Measurements from ENCODE around the gene ATG10. TPM values are rescaled to one million over a fixed set of nuclear protein-coding genes. Genes with fewer than 3 reads are reported as not detected.
"Not testable (repeated sequence)": the region's sequence is repeated elsewhere in the genome, so short reads cannot be mapped to it uniquely, and the experiment has no call there.

The ATG10 gene
- total and polyA plus RNA-seq, 9 donors: 7.4 to 10.7 (median 9.0) TPM

GRCh38 chr5:82010696-82011095 lies 38.9 kb downstream of the ATG10 start:
- Histone ChIP-seq H3K27ac (ENCODE audit: low read length) (no peak overlapping the region), H3K9me3 (replicated peaks; ENCODE audit: control insufficient read depth, low read depth, low read length) (no peaks in the 10 kb centered on the region), H3K36me3 (ENCODE audit: control insufficient read depth, insufficient read depth, low read length) (no peaks in the 10 kb centered on the region), H3K4me3 (ENCODE audit: low read length) (no peak overlapping the region), H3K4me1 (ENCODE audit: control insufficient read depth, insufficient read depth, low read length) (no peaks in the 10 kb centered on the region), H3K27me3 (ENCODE audit: control insufficient read depth, insufficient read depth, low read length) (no peaks in the 10 kb centered on the region)
- DNase-seq: no peak
- no CpG with 5 or more reads among the region's 2 CpGs for WGBS (ENCODE audit: insufficient coverage)

DNA sequence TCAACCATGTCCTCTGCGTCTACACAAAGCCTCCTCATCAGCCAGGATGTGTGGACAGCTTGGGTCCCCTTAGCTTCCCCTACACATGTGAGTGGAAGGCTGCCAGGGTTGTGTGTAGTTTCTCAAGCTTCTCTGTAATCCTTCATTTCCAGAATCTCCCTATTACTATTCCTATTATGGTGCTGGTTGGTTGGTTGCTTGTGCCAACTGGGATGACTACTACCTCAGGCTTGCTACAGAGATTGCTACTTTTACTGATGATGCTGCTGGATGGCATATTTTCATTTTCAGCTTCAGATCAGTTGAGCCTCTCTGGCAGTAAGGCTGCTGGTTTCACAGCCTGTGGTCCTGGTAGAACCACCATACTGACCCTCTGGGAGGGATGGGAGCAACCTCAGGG lies 39.9 kb downstream of the ATG10 start:
- WGBS (ENCODE audit: insufficient coverage): no CpG with 5 or more reads among the region's 1 CpG
- no peak for DNase-seq

GRCh38 chr5:82014644-82015043 lies 42.8 kb downstream of the ATG10 start:
- H3K27ac ChIP-seq (ENCODE audit: low read length); H3K4me1 ChIP-seq (ENCODE audit: control insufficient read depth, insufficient read depth, low read length); H3K27me3 ChIP-seq (ENCODE audit: control insufficient read depth, insufficient read depth, low read length); DNase-seq; H3K9me3 ChIP-seq (replicated peaks; ENCODE audit: control insufficient read depth, low read depth, low read length); H3K4me3 ChIP-seq (ENCODE audit: low read length); H3K36me3 ChIP-seq (ENCODE audit: control insufficient read depth, insufficient read depth, low read length): not testable (repeated sequence)
- WGBS (ENCODE audit: insufficient coverage): no CpG with 5 or more reads among the region's 4 CpGs

More for the DNA sequence above, 39.9 kb downstream of the ATG10 start:
- Histone ChIP-seq H3K4me3 (ENCODE audit: low read length) (no peak overlapping the region), H3K4me1 (ENCODE audit: control insufficient read depth, insufficient read depth, low read length) (no peaks in the 10 kb centered on the region), H3K27ac (ENCODE audit: low read length) (no peak overlapping the region), H3K36me3 (ENCODE audit: control insufficient read depth, insufficient read depth, low read length) (no peaks in the 10 kb centered on the region), H3K9me3 (replicated peaks; ENCODE audit: control insufficient read depth, low read depth, low read length) (peaks cover 3% of the 10 kb centered on the region), H3K27me3 (ENCODE audit: control insufficient read depth, insufficient read depth, low read length) (no peaks in the 10 kb centered on the region)

DNA sequence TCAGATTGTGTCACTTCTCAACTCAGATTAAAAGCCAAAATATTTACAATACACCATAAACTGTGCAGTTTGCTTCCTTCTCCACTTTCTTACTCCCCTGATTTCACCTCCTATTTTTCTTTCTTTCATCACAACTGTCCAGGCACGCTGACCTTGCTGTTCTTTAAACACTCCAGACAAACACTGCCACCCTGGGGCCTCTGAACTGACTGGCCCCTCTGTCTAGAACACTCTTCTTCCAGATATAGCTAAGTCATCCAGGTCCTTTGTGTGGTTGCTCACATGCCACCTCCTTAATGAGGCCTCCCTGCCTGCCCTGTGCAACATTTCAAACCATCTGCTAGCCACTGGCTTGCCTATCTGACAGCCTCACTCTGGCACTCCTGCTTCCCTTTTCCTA lies 46.6 kb downstream of the ATG10 start:
- Histone ChIP-seq H3K27me3 (ENCODE audit: control insufficient read depth, insufficient read depth, low read length) (no peaks in the 10 kb centered on the region), H3K4me1 (ENCODE audit: control insufficient read depth, insufficient read depth, low read length) (no peaks in the 10 kb centered on the region), H3K9me3 (replicated peaks; ENCODE audit: control insufficient read depth, low read depth, low read length) (peaks cover 3% of the 10 kb centered on the region), H3K27ac (ENCODE audit: low read length) (no peak overlapping the region), H3K36me3 (ENCODE audit: control insufficient read depth, insufficient read depth, low read length) (no peaks in the 10 kb centered on the region), H3K4me3 (ENCODE audit: low read length) (no peak overlapping the region)
- peak; percentile 16 for DNase-seq
- 38% methylated on average over 1 of the region's 1 CpG for WGBS (ENCODE audit: insufficient coverage)

GRCh38 chr5:82019342-82020138 lies 47.7 kb downstream of the ATG10 start:
- WGBS (ENCODE audit: insufficient coverage): 52% methylated on average over 3 of the region's 5 CpGs
- Histone ChIP-seq H3K36me3 (ENCODE audit: control insufficient read depth, insufficient read depth, low read length) (no peaks in the 10 kb centered on the region), H3K27me3 (ENCODE audit: control insufficient read depth, insufficient read depth, low read length) (no peaks in the 10 kb centered on the region), H3K27ac (ENCODE audit: low read length) (no peak overlapping the region), H3K4me1 (ENCODE audit: control insufficient read depth, insufficient read depth, low read length) (no peaks in the 10 kb centered on the region), H3K9me3 (replicated peaks; ENCODE audit: control insufficient read depth, low read depth, low read length) (peaks cover 3% of the 10 kb centered on the region), H3K4me3 (ENCODE audit: low read length) (no peak overlapping the region)
- DNase-seq: no peak

DNA sequence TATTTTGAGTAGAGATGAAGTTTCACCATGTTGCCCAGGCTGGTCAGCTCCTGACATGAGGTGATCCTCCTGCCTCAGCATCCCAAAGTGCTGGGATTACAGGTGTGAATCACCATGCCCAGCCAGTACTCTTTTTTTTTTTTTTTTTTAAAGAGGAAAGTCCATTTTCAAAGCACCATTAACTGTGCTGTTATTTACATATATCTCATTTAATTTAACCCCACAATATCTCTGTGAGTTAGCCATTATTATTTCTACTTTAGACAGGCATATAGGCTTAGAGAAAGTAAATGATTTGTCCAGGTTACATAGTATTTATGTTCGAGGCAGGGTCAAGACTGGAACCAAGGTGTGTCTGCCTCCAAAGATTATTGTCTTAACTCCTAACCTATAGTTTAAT lies 50.7 kb downstream of the ATG10 start:
- no CpG with 5 or more reads among the region's 1 CpG for WGBS (ENCODE audit: insufficient coverage)
- Histone ChIP-seq H3K36me3 (ENCODE audit: control insufficient read depth, insufficient read depth, low read length) (no peaks in the 10 kb centered on the region), H3K27me3 (ENCODE audit: control insufficient read depth, insufficient read depth, low read length) (no peaks in the 10 kb centered on the region), H3K4me3 (ENCODE audit: low read length) (no peak overlapping the region), H3K4me1 (ENCODE audit: control insufficient read depth, insufficient read depth, low read length) (no peaks in the 10 kb centered on the region), H3K9me3 (replicated peaks; ENCODE audit: control insufficient read depth, low read depth, low read length) (no peaks in the 10 kb centered on the region), H3K27ac (ENCODE audit: low read length) (no peak overlapping the region)
- no peak for DNase-seq

DNA sequence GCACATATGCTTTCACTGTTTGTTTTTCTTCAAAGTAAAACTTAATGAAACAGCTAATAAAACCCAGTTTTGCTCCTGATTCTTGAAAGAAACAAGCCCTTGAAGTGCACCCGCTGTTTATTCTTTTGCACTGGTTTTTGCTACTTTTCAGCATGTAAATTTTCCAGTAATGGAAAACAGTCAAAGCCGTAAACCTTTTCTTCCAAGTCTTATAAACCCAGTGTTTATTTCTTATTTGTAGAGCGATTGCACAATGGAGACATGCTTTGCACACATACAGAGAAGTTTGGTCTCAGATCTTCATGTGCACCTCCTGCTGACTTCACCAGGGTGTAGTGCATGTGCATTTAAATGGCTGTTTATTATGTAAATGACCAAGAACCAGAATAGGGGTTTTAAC lies 51.8 kb downstream of the ATG10 start:
- Histone ChIP-seq H3K4me3 (ENCODE audit: low read length) (no peak overlapping the region), H3K27me3 (ENCODE audit: control insufficient read depth, insufficient read depth, low read length) (no peaks in the 10 kb centered on the region), H3K36me3 (ENCODE audit: control insufficient read depth, insufficient read depth, low read length) (no peaks in the 10 kb centered on the region), H3K9me3 (replicated peaks; ENCODE audit: control insufficient read depth, low read depth, low read length) (no peaks in the 10 kb centered on the region), H3K27ac (ENCODE audit: low read length) (no peak overlapping the region), H3K4me1 (ENCODE audit: control insufficient read depth, insufficient read depth, low read length) (no peaks in the 10 kb centered on the region)
- DNase-seq: no peak
- WGBS (ENCODE audit: insufficient coverage): no CpG with 5 or more reads among the region's 3 CpGs

- Histone ChIP-seq H3K4me1 (ENCODE audit: control insufficient read depth, insufficient read depth, low read length) (no peaks in the 10 kb centered on the region), H3K27ac (ENCODE audit: low read length) (no peak overlapping the region), H3K9me3 (replicated peaks; ENCODE audit: control insufficient read depth, low read depth, low read length) (no peaks in the 10 kb centered on the region), H3K4me3 (ENCODE audit: low read length) (no peak overlapping the region), H3K27me3 (ENCODE audit: control insufficient read depth, insufficient read depth, low read length) (no peaks in the 10 kb centered on the region), H3K36me3 (ENCODE audit: control insufficient read depth, insufficient read depth, low read length) (no peaks in the 10 kb centered on the region)
- WGBS (ENCODE audit: insufficient coverage): 51% methylated on average over 3 of the region's 4 CpGs
- DNase-seq: no peak
Measured at GRCh38 chr5:82031220-82032119, 59.6 kb downstream of the ATG10 start.

DNA sequence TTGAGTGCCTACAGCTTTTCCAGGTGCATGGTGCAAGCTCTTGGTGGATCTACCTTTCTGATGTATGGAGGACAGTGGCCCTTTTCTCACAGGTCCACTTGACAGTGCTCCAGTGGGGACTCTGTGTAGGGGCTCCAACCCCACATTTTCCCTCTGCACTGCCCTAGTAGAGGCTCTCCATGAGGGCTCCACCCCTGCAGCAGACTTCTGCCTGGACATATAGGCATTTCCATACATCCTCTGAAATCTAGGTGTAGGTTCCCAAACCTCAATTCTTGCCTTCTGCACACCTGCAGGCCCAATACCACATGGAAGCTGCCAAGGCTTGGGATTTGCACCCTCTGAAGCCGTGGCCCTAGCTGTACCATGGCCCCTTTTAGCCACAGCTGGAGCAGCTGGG lies 71.1 kb downstream of the ATG10 start:
- H3K4me3 ChIP-seq (ENCODE audit: low read length); H3K36me3 ChIP-seq (ENCODE audit: control insufficient read depth, insufficient read depth, low read length); H3K27ac ChIP-seq (ENCODE audit: low read length); H3K27me3 ChIP-seq (ENCODE audit: control insufficient read depth, insufficient read depth, low read length); DNase-seq; H3K4me1 ChIP-seq (ENCODE audit: control insufficient read depth, insufficient read depth, low read length); H3K9me3 ChIP-seq (replicated peaks; ENCODE audit: control insufficient read depth, low read depth, low read length): not testable (repeated sequence)
- 88% methylated on average over 1 of the region's 1 CpG for WGBS (ENCODE audit: insufficient coverage)

GRCh38 chr5:82044010-82044409 lies 72.2 kb downstream of the ATG10 start:
- H3K4me1 ChIP-seq (ENCODE audit: control insufficient read depth, insufficient read depth, low read length): peaks cover 6% of the 10 kb centered on the region
- H3K4me3 ChIP-seq (ENCODE audit: low read length): no peak overlapping the region
- no peaks in the 10 kb centered on the region for H3K36me3 ChIP-seq (ENCODE audit: control insufficient read depth, insufficient read depth, low read length)
- H3K27me3 ChIP-seq (ENCODE audit: control insufficient read depth, insufficient read depth, low read length): no peaks in the 10 kb centered on the region
- H3K9me3 ChIP-seq (replicated peaks; ENCODE audit: control insufficient read depth, low read depth, low read length): peaks cover 5% of the 10 kb centered on the region
- DNase-seq: peak; percentile 22
- no peak overlapping the region for H3K27ac ChIP-seq (ENCODE audit: low read length)
- WGBS (ENCODE audit: insufficient coverage): 100% methylated on average over 1 of the region's 2 CpGs
